Activated naive CD8-positive, alpha-beta T cell treated with anti-CD3 and anti-CD28 coated beads for 36 hours (primary cell): Measurements from ENCODE around the gene TGFA. TPM values are rescaled to one million over a fixed set of nuclear protein-coding genes. Genes with fewer than 3 reads are reported as not detected.

Experiments
- DNase-seq: peaks from one replicate; pipeline ENCODE4 v3.0.0; 2021
- H3K27ac Mint-ChIP-seq: one replicate; pipeline ENCODE4 v1.8.0; 2022; ENCODE audit warnings: mild to moderate bottlenecking, moderate library complexity, mixed read lengths
- H3K27me3 Mint-ChIP-seq: one replicate; pipeline ENCODE4 v1.8.0; 2022; ENCODE audit warnings: mild to moderate bottlenecking, mixed read lengths
- H3K36me3 Mint-ChIP-seq: one replicate; pipeline ENCODE4 v1.8.0; 2021; ENCODE audit warnings: mild to moderate bottlenecking, mixed read lengths
- H3K4me1 Mint-ChIP-seq: one replicate; pipeline ENCODE4 v1.8.0; 2021; ENCODE audit warnings: mixed read lengths
- H3K4me3 Mint-ChIP-seq: one replicate; pipeline ENCODE4 v1.8.0; 2022; ENCODE audit warnings: mild to moderate bottlenecking, moderate library complexity, mixed read lengths
- H3K9me3 Mint-ChIP-seq: one replicate; pipeline ENCODE4 v1.8.0; 2022; ENCODE audit warnings: mixed read lengths
- total RNA-seq, 2 experiments: library from RNA; stranded (reverse); gene quantifications; one replicate each; pipeline ENCODE4 v1.2.3, GENCODE V29; 2021

The TGFA gene
- total RNA-seq, 2 experiments from 2014 or later: 0.06 to 0.25 TPM

GRCh38 chr2:70503896-70504295 is 49.7 kb downstream of the TGFA start:
- no peak overlapping the region for H3K27ac Mint-ChIP-seq
- no peaks in the 10 kb centered on the region for H3K9me3 Mint-ChIP-seq
- H3K36me3 Mint-ChIP-seq: no peaks in the 10 kb centered on the region
- no peak overlapping the region for H3K4me3 Mint-ChIP-seq
- H3K4me1 Mint-ChIP-seq: no peaks in the 10 kb centered on the region
- DNase-seq: no peak
- H3K27me3 Mint-ChIP-seq: no peaks in the 10 kb centered on the region

DNA sequence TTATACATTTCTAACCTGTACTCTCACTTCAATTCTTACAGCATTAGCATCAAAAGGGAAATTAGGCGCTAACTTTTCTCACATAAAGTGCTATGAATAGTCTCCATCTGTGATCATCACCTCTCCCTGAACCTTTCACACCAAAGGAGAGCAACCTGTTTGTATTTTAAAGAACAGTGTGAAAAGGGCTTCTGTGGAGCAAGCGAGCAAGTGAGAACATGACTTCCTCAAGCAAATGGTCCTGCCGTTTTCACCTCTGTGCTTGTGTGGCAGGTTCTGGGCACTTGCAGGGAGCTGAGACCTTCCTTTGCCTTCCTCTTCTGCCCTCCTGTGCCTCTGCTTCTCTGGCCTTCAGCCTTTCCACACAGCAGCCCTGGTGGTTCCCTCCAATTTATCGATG is 51.9 kb downstream of the TGFA start:
- Mint-ChIP-seq H3K36me3 (no peaks in the 10 kb centered on the region), H3K9me3 (no peaks in the 10 kb centered on the region), H3K4me3 (no peak overlapping the region), H3K4me1 (no peaks in the 10 kb centered on the region), H3K27me3 (peaks cover 3% of the 10 kb centered on the region), H3K27ac (no peak overlapping the region)
- no peak for DNase-seq

DNA sequence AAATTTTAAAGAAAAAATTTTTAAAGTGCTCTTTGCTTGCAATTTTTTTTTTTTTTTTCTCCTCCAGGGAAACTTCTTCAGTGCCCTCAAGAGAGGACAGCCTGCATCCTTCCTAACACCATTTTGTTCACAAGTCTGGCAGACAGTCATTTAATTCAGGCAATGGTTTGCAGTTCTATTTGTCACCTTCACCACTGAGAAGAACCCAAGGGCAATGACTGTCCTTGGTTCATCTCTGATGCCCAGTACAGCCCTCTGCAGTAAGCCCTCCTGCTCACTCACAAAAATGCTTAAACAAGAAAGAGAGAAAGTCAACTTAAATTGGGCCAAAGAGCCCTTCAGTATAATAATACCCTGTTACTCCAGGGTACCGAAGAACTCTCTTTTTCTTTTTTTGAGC is 52.4 kb downstream of the TGFA start:
- Mint-ChIP-seq H3K4me1 (no peaks in the 10 kb centered on the region), H3K9me3 (no peaks in the 10 kb centered on the region), H3K27me3 (peaks cover 3% of the 10 kb centered on the region), H3K4me3 (no peak overlapping the region), H3K27ac (no peak overlapping the region), H3K36me3 (no peaks in the 10 kb centered on the region)
- no peak for DNase-seq

DNA sequence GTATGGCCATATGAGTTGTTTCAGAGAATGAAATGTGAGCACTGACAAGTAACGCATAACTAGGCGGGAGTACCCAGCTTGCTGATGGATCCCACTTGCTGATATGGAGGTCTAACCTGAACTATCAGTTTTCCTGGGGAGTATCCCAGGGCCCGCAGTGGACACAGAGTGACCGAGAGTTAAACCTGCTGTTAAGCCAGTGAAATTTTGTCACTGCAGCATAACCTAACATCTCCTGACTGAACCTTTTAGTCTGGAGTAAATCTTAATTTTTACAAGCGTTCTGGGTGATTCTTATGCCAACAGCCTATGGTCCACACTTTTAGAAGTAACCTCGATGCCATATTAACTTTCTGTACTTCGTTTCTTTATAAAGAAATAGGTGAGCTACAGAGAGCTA is 54.4 kb downstream of the TGFA start:
- Mint-ChIP-seq H3K4me1 (no peaks in the 10 kb centered on the region), H3K27me3 (peaks cover 3% of the 10 kb centered on the region), H3K27ac (no peak overlapping the region), H3K4me3 (no peak overlapping the region), H3K36me3 (no peaks in the 10 kb centered on the region), H3K9me3 (no peaks in the 10 kb centered on the region)
- DNase-seq: no peak

DNA sequence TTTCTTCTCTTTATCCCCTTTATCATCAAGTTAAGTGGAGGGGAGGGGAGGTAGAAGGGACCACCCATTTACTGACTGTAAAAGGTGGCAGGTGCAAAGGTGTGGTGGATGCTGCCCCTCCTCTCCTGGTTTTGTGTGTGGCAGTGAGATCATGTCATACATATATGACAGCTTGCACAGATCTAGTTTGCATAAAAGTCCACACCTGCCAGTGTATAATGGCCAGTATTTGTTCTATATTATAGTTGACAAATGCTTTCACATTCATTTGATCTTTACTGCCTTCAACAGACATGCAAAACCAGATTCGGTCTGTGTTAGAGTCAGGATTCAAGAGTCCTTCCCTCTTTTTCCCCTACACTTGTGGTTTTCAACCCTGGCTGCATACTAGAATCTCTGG is 55.1 kb downstream of the TGFA start:
- Mint-ChIP-seq H3K27me3 (peaks cover 3% of the 10 kb centered on the region), H3K9me3 (no peaks in the 10 kb centered on the region), H3K4me3 (no peak overlapping the region), H3K4me1 (no peaks in the 10 kb centered on the region), H3K27ac (no peak overlapping the region), H3K36me3 (no peaks in the 10 kb centered on the region)
- no peak for DNase-seq

GRCh38 chr2:70498054-70498453 is 55.6 kb downstream of the TGFA start:
- no peak for DNase-seq
- H3K4me3 Mint-ChIP-seq: no peak overlapping the region
- H3K27me3 Mint-ChIP-seq: peaks cover 3% of the 10 kb centered on the region
- no peaks in the 10 kb centered on the region for H3K36me3 Mint-ChIP-seq
- H3K9me3 Mint-ChIP-seq: no peaks in the 10 kb centered on the region
- H3K27ac Mint-ChIP-seq: no peak overlapping the region
- no peaks in the 10 kb centered on the region for H3K4me1 Mint-ChIP-seq

GRCh38 chr2:70496819-70497218 is 56.8 kb downstream of the TGFA start:
- Mint-ChIP-seq H3K36me3 (no peaks in the 10 kb centered on the region), H3K4me3 (no peak overlapping the region), H3K4me1 (no peaks in the 10 kb centered on the region), H3K27me3 (peaks cover 3% of the 10 kb centered on the region), H3K27ac (no peak overlapping the region), H3K9me3 (no peaks in the 10 kb centered on the region)
- no peak for DNase-seq

- H3K4me3 Mint-ChIP-seq: no peak overlapping the region
- no peaks in the 10 kb centered on the region for H3K36me3 Mint-ChIP-seq
- H3K4me1 Mint-ChIP-seq: no peaks in the 10 kb centered on the region
- no peak overlapping the region for H3K27ac Mint-ChIP-seq
- H3K9me3 Mint-ChIP-seq: no peaks in the 10 kb centered on the region
- no peak for DNase-seq
- peaks cover 3% of the 10 kb centered on the region for H3K27me3 Mint-ChIP-seq
These were observed 59.2 kb downstream of the TGFA start for GRCh38 chr2:70494293-70494886.

- H3K9me3 Mint-ChIP-seq: no peaks in the 10 kb centered on the region
- H3K36me3 Mint-ChIP-seq: no peaks in the 10 kb centered on the region
- DNase-seq: no peak
- no peak overlapping the region for H3K27ac Mint-ChIP-seq
- no peaks in the 10 kb centered on the region for H3K27me3 Mint-ChIP-seq
- H3K4me3 Mint-ChIP-seq: no peak overlapping the region
- no peaks in the 10 kb centered on the region for H3K4me1 Mint-ChIP-seq
These were observed 63.2 kb downstream of the TGFA start for GRCh38 chr2:70490381-70490780.

GRCh38 chr2:70489165-70489564 is 64.5 kb downstream of the TGFA start:
- Mint-ChIP-seq H3K4me1 (no peaks in the 10 kb centered on the region), H3K36me3 (no peaks in the 10 kb centered on the region), H3K27ac (no peak overlapping the region), H3K4me3 (no peak overlapping the region), H3K27me3 (no peaks in the 10 kb centered on the region), H3K9me3 (no peaks in the 10 kb centered on the region)
- DNase-seq: no peak

GRCh38 chr2:70484086-70484485 is 69.5 kb downstream of the TGFA start:
- Mint-ChIP-seq H3K4me3 (no peak overlapping the region), H3K4me1 (no peaks in the 10 kb centered on the region), H3K27me3 (no peaks in the 10 kb centered on the region), H3K9me3 (peaks cover 4% of the 10 kb centered on the region), H3K27ac (no peak overlapping the region), H3K36me3 (no peaks in the 10 kb centered on the region)
- DNase-seq: no peak

DNA sequence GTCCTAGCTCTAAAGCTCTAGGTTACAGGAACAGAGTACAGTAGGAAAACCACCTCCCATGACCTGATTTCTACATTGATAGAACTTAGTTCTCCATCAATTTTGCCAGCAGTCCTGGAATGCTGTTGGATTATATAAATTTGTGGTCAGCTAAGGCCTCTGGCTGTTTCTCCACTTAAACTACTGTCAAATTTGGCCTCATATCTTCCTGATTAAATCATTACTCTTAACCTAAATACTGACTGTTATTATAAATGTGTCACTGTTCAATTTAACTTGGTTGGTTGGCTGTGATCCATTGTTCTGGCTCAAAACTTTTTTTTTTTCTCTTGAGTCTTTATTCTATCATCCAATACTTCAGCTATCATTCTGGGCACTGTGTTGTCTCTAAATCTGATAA is 71.2 kb downstream of the TGFA start:
- no peaks in the 10 kb centered on the region for H3K4me1 Mint-ChIP-seq
- peaks cover 4% of the 10 kb centered on the region for H3K9me3 Mint-ChIP-seq
- H3K27me3 Mint-ChIP-seq: no peaks in the 10 kb centered on the region
- no peaks in the 10 kb centered on the region for H3K36me3 Mint-ChIP-seq
- no peak overlapping the region for H3K4me3 Mint-ChIP-seq
- DNase-seq: no peak
- H3K27ac Mint-ChIP-seq: no peak overlapping the region

- no peak overlapping the region for H3K4me3 Mint-ChIP-seq
- H3K36me3 Mint-ChIP-seq: no peaks in the 10 kb centered on the region
- DNase-seq: no peak
- H3K27me3 Mint-ChIP-seq: no peaks in the 10 kb centered on the region
- H3K27ac Mint-ChIP-seq: no peak overlapping the region
- peaks cover 4% of the 10 kb centered on the region for H3K9me3 Mint-ChIP-seq
- peaks cover 4% of the 10 kb centered on the region for H3K4me1 Mint-ChIP-seq
These were observed 73.2 kb downstream of the TGFA start for GRCh38 chr2:70480468-70480867.

GRCh38 chr2:70479816-70480215 is 73.8 kb downstream of the TGFA start:
- H3K4me1 Mint-ChIP-seq: peaks cover 11% of the 10 kb centered on the region
- no peak overlapping the region for H3K4me3 Mint-ChIP-seq
- no peak for DNase-seq
- no peak overlapping the region for H3K27ac Mint-ChIP-seq
- H3K36me3 Mint-ChIP-seq: no peaks in the 10 kb centered on the region
- H3K9me3 Mint-ChIP-seq: peaks cover 4% of the 10 kb centered on the region
- no peaks in the 10 kb centered on the region for H3K27me3 Mint-ChIP-seq

DNA sequence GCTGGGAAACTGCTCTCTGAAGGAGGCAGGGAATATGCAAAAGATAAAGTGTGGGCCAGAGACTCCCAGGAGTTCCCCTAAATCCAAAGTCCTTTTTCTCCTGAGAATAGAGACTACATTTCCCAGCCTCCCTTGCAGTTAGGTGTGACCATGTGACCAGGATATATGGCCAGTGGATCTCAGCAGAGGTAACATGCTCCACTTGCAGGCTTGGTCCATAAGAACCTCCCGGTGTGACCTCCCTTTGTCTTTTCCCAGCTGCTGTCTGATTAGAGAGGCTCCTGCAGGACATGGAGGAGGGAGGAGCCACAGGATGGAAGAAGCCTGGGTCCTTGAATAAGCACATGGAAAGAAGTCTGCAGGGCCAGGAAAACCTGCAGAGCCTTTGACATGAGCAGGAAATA is 76.2 kb downstream of the TGFA start:
- Mint-ChIP-seq H3K27ac (no peak overlapping the region), H3K4me1 (peaks cover 23% of the 10 kb centered on the region), H3K4me3 (no peak overlapping the region), H3K9me3 (peaks cover 4% of the 10 kb centered on the region), H3K27me3 (no peaks in the 10 kb centered on the region), H3K36me3 (no peaks in the 10 kb centered on the region)
- DNase-seq: no peak

GRCh38 chr2:70475266-70475665 is 78.4 kb downstream of the TGFA start:
- H3K36me3 Mint-ChIP-seq: no peaks in the 10 kb centered on the region
- no peaks in the 10 kb centered on the region for H3K27me3 Mint-ChIP-seq
- H3K9me3 Mint-ChIP-seq: no peaks in the 10 kb centered on the region
- DNase-seq: no peak
- peaks cover 28% of the 10 kb centered on the region for H3K4me1 Mint-ChIP-seq
- H3K27ac Mint-ChIP-seq: no peak overlapping the region
- no peak overlapping the region for H3K4me3 Mint-ChIP-seq
